NCI-H446 treated with DMSO at 0.1 percent for 48 hours (cell line): Measurements from ENCODE around the gene ATP8A2.
"Not testable (repeated sequence)": the region's sequence is repeated elsewhere in the genome, so short reads cannot be mapped to it uniquely, and the experiment has no call there.

Source experiments
- DNase-seq: peaks from one replicate; lab custom pipeline; 2025; lab: John Stamatoyannopoulos, UW

The ATP8A2 gene

DNA sequence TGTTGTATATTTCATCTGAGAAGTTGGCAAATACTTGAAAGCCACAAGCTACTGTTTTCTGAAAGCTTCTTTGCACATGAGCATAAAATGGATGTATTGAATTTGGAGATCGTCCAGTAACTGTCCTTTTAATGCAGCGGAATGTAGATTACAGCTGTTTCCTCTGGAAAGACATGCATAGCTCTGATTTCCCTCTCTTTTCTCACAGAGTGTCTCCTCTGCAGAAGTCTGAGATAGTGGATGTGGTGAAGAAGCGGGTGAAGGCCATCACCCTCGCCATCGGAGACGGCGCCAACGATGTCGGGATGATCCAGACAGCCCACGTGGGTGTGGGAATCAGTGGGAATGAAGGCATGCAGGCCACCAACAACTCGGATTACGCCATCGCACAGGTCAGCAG, 397.1 kb downstream of the ATP8A2 start:
- DNase-seq: no peak

DNA sequence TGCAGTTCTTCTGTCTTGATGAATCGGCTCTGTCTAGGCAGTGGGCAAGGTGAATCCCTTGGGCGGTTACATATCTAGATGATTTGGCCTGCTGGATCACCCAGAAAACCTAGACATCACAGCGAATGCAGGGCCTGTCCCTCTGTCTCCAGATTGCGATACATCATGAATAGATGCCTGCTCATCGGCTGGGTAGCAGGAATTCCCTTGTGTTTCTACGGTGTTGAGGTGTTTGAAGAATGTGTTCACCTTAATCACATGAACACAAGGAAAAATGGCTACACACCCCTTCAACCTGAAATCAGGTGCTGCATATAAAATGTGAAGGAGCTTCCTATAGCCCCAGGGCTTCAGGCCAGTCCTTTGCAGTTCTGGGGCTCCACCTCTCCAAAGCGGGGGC, 398.8 kb downstream of the ATP8A2 start:
- DNase-seq: no peak

DNA sequence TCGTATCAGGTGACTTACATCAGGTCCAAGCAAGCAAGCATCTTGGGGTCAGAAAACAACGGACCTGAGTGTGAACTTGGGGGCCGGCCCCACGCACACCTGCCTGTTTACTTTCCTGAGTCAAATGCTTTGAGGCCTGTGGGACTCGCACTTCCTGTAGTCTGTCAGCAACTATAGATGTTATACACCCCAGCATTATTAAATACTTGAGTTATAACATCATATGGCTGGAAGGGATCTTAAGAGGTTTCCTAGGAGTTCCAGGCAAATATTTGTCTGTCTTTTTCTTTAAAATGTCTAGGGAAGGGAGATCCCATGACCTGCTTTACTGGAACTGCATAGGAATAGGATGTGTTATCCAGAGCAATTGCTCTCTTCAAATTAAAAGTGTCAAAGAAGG, 399.4 kb downstream of the ATP8A2 start:
- DNase-seq: no peak

DNA sequence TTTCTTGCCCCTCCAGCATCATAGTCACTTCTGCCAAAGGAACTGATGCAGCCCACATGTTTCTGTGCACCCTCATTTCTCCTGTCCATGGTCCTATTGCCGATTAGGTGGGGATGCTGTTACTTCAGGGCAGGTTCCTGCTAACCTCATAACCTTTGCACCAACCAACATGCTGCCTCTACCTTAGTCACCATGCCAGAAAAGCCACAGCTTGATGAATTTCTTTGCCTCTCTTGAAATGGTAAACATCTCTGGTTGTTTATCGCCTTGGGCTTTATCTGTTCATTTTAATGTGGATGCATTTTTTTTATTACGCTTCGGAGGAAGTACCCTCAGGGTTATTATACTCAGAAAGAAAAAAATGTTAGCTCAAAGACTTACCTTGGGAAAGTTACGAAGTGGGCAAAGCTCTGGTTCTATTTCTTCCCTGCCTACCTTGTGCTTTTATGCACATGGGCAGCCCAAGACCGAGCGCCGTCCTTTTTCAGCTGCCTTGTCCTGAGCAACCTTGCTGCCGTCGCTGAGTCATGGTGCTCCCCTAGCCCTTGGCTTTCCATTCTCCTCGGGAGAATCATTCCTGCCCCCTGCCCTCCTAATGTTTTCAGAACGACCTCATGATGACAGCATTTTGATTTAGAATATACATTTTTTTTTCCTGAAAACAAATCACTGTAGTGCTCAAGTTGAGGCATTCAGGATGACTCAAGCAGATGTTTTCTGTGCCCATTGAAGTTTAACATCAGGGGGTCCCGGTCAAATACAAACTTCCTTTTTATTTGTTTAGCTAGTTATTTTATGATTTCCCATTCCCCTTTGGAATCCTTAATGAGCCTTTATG, 400.1 kb downstream of the ATP8A2 start:
- no peak for DNase-seq

DNA sequence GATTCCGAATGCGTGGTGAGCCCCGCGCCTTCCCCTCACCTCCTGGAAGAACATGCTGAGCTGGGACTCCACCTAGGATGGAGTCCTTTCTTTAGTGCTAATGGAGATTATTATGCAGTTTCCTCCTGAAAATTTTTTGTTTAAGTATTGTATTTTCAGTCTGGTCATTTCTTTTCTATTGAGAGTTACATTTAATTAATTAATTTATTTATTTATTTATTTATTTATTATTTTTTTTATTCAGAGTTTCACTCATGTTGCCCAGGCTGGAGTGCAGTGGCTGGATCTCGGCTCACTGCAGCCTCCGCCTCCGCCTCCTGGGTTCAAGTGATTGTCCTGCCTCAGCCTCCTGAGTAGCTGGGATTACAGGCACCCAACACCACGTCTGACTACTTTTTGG, 400.8 kb downstream of the ATP8A2 start:
- not testable (repeated sequence) for DNase-seq

DNA sequence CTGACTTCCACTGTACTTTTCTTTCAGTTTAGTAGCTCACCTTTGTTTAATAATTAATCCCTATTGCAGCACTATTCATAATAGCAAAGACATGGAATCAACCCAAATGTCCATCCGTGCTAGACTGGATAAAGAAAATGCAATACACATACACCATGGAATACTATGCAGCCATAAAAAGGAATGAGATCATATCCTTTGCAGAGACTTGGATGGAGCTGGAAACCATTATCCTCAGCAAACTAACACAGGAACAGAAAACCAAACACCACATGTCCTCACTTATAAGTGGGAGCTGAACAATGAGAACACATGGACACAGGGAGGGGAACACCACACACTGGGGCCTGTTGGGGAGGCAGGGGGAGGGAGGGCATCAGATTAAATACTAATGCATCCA, 402.3 kb downstream of the ATP8A2 start:
- DNase-seq: not testable (repeated sequence)

DNA sequence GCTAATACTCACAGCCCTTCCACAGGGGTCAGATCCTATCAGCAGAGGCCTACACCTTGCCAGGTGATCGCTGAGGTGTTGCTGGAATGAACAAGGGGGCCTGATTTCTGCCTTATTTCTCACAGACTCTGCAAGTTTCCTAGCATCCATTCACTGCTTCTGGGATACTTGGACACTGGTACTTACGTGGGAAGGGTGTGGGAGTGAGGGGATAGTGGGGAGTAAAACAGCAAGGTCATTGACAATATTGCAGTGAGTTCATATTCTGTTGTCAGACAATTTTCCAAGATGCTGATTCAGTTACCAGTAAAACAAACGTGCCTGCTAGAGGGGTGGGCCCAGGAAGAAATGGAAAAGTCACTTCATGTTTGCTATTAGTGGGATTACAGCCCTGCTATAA, 403.5 kb downstream of the ATP8A2 start:
- no peak for DNase-seq

DNA sequence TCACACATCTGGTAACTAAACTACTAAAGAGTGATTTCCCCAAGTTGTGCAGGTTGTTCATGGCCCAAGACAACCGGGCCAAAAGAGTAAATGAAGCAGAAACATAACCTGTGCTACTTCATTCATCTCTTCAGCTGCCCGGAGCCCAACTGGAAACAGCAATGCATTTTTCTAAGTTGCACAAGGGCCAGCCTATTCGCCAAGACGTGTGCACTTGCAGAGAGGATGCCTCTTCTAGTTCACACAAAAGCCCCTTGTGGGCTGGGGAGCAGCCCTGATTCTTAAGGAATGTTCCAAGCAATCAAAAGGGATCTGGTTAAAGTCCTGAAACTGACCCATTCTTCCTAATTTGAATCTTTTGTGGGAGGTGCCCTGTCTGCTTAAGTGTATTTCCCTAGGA, 404.2 kb downstream of the ATP8A2 start:
- DNase-seq: no peak

DNA sequence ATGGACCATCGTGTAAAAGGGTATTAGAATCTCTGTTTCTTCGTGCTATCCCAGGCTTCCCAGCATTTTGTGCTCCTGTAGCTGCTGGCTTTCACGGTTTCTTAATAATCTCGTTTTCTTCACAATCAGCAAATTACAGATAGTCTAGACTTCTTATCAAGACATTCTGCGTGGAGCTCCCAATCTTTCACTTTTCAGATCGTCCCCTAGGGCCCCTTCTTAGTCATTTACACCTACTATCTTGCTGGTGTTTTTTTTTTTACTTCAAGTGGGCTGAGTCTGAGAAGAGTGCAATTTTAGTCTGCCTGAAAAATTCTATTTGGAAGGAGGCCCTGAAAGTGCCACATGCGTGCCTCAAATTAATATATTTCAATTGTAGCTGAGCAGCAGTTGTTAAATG, 404.9 kb downstream of the ATP8A2 start:
- DNase-seq: no peak

DNA sequence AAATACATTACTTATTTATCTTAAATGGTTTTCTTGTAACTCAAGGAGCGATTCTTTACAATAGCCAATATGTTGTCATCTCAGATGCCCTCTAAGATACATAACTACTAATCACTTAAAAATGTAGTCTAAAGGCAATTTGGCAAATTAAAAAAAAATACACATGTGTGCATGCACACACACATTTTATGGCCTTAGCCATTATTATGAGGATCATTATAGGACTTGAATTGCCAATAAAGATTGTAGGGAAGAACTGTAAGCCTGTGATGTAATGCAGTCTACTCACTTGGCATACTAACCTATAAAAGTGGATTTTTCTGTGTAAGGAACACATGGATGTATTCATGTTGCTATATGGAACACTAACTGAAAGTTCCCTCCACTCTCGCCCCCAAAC, 405.7 kb downstream of the ATP8A2 start:
- no peak for DNase-seq

DNA sequence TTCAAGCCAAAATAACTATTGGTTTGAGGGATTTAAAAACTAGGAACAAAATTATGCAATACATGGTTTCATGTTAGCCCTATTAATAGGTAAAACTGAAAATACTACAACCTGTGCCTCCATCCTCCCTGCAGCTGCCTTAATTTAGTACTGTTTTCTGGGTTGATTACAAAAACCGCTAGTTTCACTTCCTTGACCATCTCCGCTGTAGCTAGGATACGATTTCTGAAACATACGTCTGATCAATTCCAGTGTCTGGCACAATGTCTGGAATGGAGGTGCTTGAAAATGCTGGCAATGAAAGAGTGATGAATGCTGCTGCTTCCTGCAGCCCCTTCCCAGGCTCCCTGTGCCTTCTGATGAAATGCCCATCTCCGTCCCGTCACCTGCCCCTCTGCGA, 406.6 kb downstream of the ATP8A2 start:
- no peak for DNase-seq

DNA sequence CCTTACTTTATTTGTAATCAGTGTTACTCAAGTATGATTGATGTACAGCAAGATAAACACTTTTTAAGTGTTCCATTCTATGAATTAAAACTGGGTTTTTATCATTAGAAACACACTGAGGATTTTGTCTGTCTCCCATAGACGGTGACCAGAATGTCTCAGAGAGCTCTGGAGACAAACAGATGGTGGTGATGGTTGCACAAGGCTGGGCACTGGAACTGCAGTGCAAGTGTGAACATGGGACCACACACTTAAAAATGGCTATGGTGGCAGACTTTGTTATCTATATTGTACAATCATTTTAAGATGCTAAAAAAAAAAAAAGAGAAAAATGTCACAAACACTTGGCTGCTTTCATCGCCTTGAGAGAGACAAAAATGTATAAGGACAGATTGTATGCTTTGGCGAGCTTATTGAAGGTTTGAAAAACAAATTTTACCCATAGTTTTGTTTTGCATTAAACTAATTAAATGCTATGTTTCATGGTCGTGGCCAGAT, 407.1 kb downstream of the ATP8A2 start:
- no peak for DNase-seq

DNA sequence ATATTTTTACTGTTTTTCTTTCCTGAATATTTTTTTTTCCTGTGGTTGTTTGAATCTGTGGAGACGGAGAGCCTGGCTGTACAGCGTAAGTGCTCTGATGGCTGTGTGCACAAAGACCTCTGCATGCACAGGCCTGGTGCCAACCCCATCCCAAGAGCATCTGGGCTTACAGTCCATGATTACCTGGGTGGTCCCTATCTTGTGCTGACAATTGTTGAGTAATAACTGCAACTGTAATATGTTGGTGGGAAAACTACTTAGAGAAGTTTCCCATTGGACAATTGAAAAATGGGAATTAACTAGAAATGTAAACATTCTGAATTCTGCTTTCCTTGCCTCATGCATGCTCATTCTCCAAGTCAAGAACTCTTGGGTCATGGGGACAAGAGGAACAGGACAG, 411.3 kb downstream of the ATP8A2 start:
- no peak for DNase-seq

DNA sequence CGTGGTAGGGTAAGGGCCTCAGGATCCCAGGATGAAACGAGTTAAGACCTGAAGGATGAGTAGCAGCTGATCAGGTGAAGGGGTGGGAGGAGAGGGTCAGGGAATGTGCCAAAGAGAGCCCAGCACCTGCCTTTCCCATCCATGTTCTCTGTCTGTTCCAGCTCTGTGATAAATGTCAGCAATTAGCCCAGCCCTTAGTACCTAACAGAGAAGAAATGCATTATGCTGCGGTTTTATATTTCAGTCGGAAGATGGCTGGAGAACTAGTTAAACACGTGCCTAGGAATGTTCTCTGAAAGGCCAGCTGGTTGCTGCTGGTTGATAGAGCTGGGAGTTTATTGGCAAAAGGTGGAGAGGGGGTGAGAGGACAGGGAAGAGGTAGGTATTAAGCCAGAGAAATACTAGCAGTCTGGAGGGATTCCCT, 411.8 kb downstream of the ATP8A2 start:
- no peak for DNase-seq

DNA sequence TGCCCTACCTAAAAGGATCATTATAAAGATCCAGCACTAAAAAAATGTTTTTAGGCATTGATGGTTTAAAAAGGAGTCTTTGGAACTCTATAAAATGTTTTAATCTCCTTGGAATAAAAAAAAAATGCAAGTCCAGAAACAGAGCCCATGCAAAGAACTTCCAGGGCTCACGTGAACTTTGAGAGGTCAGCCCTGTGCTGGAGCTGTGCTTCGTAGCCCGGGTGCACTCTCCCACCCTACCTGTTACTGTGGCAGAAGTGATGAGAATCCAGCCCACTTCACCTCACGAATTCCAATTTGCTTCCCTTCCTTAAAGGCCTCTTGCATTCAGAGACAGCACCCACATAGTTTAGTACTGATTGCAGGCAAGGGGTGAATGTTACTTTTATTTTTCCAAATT, 412.3 kb downstream of the ATP8A2 start:
- DNase-seq: no peak

DNA sequence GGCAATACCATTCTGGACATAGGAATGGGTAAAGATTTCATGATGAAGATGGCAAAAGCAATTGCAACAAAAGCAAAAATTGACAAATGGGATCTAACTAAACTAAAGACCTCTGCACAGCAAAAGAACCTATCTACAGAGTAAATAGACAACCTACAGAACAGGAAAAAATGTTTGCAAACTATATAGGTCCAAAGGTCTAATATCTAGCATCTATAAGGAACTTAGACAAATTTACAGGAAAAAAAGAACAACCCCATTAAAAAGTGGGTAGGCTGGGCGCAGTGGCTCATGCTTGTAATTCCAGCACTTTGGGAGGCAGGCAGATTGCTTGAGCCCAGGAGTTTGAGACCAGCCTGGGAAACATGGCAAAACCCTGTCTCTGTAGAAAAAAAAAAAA, 418.4 kb downstream of the ATP8A2 start:
- DNase-seq: not testable (repeated sequence)

DNA sequence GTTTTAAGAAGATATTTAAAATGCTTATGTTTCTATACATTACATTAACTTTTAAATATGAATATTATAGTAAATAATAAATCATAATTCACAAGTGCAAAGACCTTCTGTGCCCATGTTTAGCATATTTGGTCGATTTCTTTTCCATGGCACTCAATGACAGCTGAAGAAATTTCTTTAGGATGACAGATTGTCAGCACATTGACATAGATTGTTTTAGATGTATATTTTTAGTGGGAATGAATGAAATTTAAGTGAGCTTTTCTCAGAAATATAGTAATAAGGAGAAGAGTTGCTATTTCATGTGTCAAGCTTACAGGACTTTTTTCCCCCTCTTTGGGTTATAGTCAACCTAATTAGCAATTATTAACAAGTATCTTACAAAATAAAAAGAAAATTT, 423.5 kb downstream of the ATP8A2 start:
- DNase-seq: no peak

DNA sequence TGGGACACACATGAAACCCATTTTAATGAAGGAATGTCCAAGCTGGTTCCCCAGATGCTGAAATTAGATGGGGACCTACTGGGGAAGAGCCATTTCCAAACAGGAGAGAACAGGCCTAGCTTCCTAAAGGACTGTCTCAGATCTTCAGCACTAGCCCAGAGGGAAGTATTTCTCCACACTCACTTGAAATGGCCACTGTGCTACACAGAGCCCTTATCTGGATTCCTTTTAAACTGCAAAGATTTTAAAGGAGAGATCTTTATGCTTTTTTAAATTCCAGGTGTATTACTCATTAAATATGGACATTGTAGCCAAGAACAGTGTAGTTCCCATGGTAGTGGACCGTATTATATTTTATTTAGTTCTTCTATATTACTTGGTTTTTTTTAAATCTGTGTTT, 424.7 kb downstream of the ATP8A2 start:
- DNase-seq: no peak

DNA sequence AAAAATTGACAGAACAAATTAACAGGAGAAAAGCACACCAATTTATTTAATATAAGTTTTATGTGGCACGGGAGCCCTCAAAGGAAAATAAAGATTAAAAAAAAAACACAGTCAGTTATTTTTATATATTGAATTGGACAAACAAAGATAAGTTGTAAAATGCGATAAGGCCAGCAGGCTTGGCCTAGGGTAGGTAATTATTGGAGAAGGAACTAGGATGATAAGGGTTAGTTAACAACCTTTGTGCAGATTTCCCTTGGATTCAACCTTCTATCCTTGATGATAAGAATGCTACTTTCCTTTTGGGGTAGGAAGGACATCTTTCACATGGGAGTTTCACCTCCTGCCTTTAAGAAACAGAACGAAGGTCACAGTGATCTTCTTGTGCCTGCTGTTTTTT, 427.2 kb downstream of the ATP8A2 start:
- DNase-seq: no peak

DNA sequence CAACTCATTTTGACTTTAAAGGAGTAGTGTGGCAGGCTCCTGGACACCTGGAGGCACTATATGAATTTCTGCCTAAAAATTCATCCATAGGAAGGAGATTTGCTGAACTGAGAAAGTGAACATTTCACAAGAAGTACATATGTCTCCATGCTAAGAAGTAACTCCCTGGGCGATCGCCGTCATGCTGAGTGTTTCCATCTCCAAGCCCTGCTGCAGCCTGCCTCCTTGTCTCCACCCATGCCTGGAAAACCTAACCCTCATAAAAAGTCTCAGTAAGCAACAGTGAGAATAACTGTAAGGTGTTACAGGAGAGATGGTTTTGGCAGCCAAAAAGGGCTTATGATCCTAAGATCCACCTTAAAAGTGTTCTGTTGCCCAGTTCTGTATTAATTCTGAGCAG, 428.7 kb downstream of the ATP8A2 start:
- no peak for DNase-seq

DNA sequence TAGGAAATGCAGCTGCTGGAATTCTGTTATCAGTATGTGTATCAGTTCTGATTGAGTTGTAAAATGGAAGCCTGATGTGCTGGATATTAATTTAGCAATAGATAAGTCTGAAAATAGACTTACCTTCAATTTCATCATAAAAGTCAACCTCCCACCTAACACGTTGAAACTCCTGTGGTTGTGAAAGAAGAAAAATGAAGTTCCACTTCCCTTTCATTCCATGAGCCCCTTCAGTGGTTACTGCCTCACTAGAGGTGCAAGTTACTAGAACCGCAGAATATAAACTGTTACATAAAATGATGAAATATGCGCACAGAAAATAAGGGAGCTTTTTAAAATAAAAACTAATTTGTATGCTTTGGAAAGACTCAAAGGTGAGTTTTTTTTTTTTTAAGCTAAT, 430.8 kb downstream of the ATP8A2 start:
- DNase-seq: no peak

DNA sequence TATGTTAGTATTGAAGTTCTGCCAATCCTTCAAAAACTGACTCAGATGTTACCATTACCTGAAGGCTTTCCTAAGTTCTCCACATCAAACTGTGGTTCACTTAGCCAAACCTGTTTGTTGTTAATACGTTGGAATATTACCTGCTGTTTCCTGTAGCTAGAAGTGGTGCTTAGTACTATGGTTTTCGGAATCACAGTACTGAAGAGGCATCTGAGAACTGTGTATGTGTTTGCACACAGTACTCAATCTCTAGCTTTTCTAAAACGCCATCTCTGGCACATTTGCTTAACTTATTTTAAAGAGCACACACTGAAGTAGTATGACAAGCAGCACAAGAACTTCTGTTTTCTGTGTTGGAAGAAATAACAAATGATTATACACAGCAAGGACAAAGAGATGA, 431.9 kb downstream of the ATP8A2 start:
- no peak for DNase-seq

DNA sequence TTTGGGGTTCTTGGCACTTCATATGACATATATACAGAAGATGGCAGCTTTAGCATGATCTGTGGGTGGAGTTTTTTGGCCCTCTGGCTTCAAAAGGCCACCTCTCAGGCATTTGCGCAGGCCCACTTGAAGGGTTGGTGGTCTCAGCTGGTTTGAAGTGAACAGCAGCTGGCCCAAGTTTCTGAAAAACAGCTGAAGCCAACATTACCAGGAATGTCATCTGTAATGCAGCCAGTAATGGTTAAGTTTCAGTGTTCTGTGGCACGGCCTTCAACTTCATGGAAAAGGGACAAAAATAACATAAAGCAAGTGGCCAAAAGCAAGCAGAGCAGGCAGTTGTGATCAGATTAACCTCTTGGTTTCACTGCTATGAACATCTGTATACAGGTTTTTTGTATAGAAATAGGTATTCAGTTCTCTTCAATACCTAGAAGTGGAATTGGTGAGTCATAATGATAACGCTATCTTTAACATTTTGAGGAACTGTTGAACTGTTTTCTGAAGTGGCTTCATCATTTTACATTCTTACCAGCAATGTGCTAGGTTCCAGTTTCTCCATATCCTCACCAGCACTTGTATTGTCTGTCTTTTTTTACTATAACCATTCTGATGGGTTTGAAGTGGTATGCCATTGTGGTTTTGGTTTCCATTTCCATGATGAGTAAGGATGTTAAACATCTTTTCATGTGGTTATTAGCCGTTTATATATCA, 434.6 kb downstream of the ATP8A2 start:
- no peak for DNase-seq

DNA sequence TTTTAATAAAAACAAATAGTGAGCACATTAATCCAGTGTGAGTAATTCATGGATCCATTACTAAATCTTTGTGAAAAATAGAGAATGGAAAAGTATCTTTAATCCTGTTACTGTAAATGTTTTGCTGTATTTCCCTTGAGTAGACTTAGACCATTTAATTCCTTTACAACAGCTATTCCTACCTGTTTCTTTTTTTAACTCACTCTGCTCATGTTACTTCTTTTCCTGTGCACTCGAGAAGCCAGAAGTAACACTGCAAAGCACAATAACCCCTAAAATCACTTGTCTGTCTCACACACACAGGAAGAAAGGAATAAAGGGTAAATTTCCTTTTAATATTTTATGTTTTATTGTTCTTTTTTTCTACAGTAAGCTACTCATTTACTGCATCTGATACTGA, 435.8 kb downstream of the ATP8A2 start:
- no peak for DNase-seq
